T-helper 17 cell (primary cell): ENCODE data around the gene RPS6KA2. TPM values are rescaled to one million over a fixed set of nuclear protein-coding genes. Genes with fewer than 3 reads are reported as not detected.

ENCODE experiments used
- ATAC-seq: fragments of 150-1000 bp; cut with Tn5 transposase; 2 replicates; pipeline ENCODE4 v1.10.0; 2021; ENCODE audit warnings: mild to moderate bottlenecking, moderate library complexity
- DNase-seq, 3 donors: peaks; one replicate each; pipeline versions ENCODE4 v3.0.0 to v3.0.0-alpha.2; 2020 to 2021
- H3K9me3 ChIP-seq: one replicate; pipeline ENCODE4 v1.7.0; 2013; ENCODE audit warnings: low read length, mild to moderate bottlenecking; ENCODE audit not compliant: control insufficient read depth, poor library complexity, severe bottlenecking
- H3K27ac Mint-ChIP-seq: one replicate; pipeline ENCODE4 v1.8.0; 2022; ENCODE audit warnings: mild to moderate bottlenecking, moderate library complexity, mixed read lengths
- H3K27me3 Mint-ChIP-seq: one replicate; pipeline ENCODE4 v1.8.0; 2022; ENCODE audit warnings: mixed read lengths
- H3K36me3 Mint-ChIP-seq: one replicate; pipeline ENCODE4 v1.8.0; 2022; ENCODE audit warnings: low read depth, mixed read lengths
- H3K4me1 Mint-ChIP-seq: one replicate; pipeline ENCODE4 v1.8.0; 2022; ENCODE audit warnings: mild to moderate bottlenecking, mixed read lengths
- H3K4me3 Mint-ChIP-seq: one replicate; pipeline ENCODE4 v1.8.0; 2022; ENCODE audit warnings: mild to moderate bottlenecking, moderate library complexity, mixed read lengths
- total RNA-seq, 4 donors: library from RNA in 2 of 4; stranded (reverse) in 2 of 4; gene quantifications; one replicate each; pipeline ENCODE4 v1.2.3 and lab custom pipeline; 2022 to 2026

The RPS6KA2 gene
- total RNA-seq, 2 donors from 2014 or later: 3.3 to 5.9 TPM

DNA sequence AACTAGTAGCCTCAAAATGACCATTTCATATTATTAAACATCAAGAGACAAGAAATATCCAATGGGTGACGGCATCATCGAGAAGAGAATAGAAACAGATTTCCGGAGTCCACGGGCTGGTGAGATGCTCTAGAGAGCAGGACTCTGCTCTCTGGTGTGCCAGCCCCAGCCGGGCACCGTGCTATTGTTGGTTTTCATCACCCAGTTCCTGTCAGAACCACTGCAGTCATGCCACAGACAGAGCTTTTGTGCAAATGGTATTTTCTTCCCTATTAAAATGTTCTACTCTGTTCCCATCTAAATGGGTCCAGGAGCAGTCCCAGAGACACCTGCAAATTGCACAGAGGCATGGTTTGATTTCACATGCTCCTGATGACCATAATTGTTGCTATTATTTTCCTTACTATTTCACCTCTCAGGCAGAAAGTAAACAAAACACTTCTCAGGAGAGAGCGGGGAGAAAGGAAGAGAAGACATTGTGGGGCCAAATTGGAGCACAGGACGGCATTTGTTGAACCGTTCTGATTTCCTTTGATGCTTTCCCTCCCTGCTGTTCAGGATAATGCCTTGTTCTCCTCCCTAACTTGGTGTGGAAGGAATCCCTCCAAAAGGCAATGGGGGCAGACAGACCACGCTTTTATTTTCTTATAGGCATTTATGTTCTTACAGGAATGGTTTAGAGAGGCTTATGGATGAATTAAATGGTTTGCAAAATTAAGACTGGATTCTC is 29.2 kb downstream of the RPS6KA2 start:
- Mint-ChIP-seq H3K36me3 (peaks cover 5% of the 10 kb centered on the region), H3K4me3 (no peak overlapping the region), H3K4me1 (peaks cover 2% of the 10 kb centered on the region), H3K27me3 (no peaks in the 10 kb centered on the region), H3K27ac (no peak overlapping the region)
- no peak for DNase-seq
- no peak for ATAC-seq
- H3K9me3 ChIP-seq: no peaks in the 10 kb centered on the region

GRCh38 chr6:166596776-166597507 is 30.1 kb downstream of the RPS6KA2 start:
- H3K27ac Mint-ChIP-seq: no peak overlapping the region
- H3K4me3 Mint-ChIP-seq: no peak overlapping the region
- no peaks in the 10 kb centered on the region for H3K27me3 Mint-ChIP-seq
- ATAC-seq (no peak), DNase-seq (no peak)
- peaks cover 5% of the 10 kb centered on the region for H3K36me3 Mint-ChIP-seq
- H3K4me1 Mint-ChIP-seq: peaks cover 2% of the 10 kb centered on the region
- H3K9me3 ChIP-seq: no peaks in the 10 kb centered on the region

- H3K27me3 Mint-ChIP-seq: no peaks in the 10 kb centered on the region
- no peak overlapping the region for H3K27ac Mint-ChIP-seq
- H3K36me3 Mint-ChIP-seq: peaks cover 5% of the 10 kb centered on the region
- peaks cover 2% of the 10 kb centered on the region for H3K4me1 Mint-ChIP-seq
- H3K4me3 Mint-ChIP-seq: no peak overlapping the region
- no peak for ATAC-seq
- DNase-seq: no peak
- H3K9me3 ChIP-seq: no peaks in the 10 kb centered on the region
Measured at GRCh38 chr6:166595949-166596348, 31.1 kb downstream of the RPS6KA2 start.

GRCh38 chr6:166595061-166595780 is 31.8 kb downstream of the RPS6KA2 start:
- Mint-ChIP-seq H3K36me3 (peaks cover 3% of the 10 kb centered on the region), H3K4me1 (peaks cover 2% of the 10 kb centered on the region), H3K27ac (no peak overlapping the region), H3K4me3 (no peak overlapping the region), H3K27me3 (no peaks in the 10 kb centered on the region)
- DNase-seq (no peak), ATAC-seq (no peak)
- no peaks in the 10 kb centered on the region for H3K9me3 ChIP-seq

GRCh38 chr6:166592821-166593220 is 34.2 kb downstream of the RPS6KA2 start:
- no peaks in the 10 kb centered on the region for H3K9me3 ChIP-seq
- H3K27ac Mint-ChIP-seq: no peak overlapping the region
- ATAC-seq (no peak), DNase-seq (no peak)
- H3K36me3 Mint-ChIP-seq: peaks cover 3% of the 10 kb centered on the region
- H3K4me3 Mint-ChIP-seq: no peak overlapping the region
- peaks cover 5% of the 10 kb centered on the region for H3K27me3 Mint-ChIP-seq
- H3K4me1 Mint-ChIP-seq: peaks cover 4% of the 10 kb centered on the region

DNA sequence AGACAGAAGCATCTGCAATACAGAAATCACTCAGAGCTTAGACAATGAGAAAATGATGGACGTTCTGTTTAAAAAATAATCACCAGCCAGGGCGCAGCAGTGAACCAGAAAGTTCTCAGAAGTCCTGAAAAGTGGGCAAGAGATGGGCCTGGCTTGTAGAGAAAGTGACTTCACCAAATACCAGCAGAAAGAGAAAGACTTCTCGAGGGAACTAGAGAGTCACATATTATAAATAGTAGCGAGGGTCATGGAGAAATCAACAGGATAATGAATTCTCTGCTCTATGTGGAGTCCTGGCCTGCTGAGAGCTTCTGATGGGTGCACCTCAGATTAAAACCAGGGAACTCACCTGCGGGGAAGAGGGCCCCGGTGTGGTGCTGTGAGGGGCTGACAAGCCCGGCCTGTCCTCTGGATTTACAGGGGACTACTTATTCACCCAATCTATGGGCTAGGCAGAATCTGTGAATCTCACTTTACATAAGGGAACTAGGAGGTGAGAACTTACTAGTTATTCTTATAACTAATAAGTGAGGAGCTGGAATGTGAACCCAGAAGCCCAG is 35.0 kb downstream of the RPS6KA2 start:
- Mint-ChIP-seq H3K27me3 (peaks cover 5% of the 10 kb centered on the region), H3K4me1 (peaks cover 4% of the 10 kb centered on the region), H3K36me3 (peaks cover 3% of the 10 kb centered on the region), H3K4me3 (no peak overlapping the region), H3K27ac (no peak overlapping the region)
- H3K9me3 ChIP-seq: no peaks in the 10 kb centered on the region
- ATAC-seq (no peak), DNase-seq (no peak)

DNA sequence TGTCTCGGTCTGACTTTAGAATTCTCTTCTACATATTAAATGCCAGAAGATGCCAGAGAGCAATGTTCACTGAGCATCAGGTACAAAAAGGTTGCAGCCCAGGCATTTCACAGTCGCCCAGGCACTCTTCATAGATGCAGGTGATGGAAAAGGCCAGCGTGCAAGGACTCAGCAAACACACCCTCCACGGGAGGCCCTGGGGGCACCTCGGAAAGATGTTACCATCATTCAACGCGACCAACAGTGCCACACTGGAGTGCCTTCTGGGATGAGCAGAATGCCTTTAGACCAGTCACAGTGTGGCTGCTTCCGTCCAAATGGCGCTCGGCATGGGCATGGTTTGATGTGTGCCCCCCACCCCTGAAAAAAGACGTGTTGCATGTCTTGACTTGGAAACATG is 36.0 kb downstream of the RPS6KA2 start:
- ATAC-seq: no peak
- no peak for DNase-seq
- Mint-ChIP-seq H3K27me3 (peaks cover 5% of the 10 kb centered on the region), H3K27ac (no peak overlapping the region), H3K36me3 (no peaks in the 10 kb centered on the region), H3K4me3 (no peak overlapping the region), H3K4me1 (peaks cover 4% of the 10 kb centered on the region)
- H3K9me3 ChIP-seq: no peaks in the 10 kb centered on the region

DNA sequence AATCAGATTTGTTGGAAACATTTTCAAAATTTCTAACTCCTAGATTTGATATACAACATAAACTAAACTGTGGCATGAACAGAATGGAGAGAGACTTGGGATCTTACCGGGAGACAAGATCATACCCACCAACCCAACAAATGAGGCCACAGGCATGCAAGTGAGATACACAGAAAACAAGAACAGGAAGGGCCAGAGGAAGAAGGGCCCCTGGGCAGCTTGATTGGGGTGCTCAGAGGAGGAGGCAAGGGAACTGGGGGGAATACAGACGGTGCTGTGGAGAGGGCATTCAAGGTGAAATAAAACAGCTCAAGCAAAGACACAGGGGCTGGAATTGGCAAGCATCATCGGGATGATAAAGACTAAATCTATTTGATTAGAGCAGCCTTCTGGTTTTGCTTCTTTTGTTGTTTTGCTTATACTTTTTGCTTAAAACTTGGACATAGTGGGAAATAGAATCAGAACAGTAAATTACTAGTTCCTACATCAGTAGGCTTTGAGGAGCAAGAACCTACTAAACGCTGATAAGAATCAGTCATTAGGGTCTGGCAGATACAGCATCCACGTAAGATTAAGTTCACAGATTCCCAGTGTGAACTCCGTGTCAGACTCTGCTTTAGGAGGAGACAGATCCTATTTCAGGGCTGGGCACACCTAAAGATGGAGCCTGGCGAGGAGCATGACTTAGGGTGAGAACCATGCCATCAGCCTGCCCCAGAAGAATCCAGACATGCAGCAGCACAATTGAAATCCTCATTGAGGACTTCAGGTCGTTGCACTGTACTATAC is 37.1 kb downstream of the RPS6KA2 start:
- H3K9me3 ChIP-seq: no peaks in the 10 kb centered on the region
- DNase-seq (no peak), ATAC-seq (no peak)
- H3K36me3 Mint-ChIP-seq: no peaks in the 10 kb centered on the region
- H3K4me3 Mint-ChIP-seq: no peak overlapping the region
- H3K27me3 Mint-ChIP-seq: peaks cover 5% of the 10 kb centered on the region
- peak overlapping the region; percentile 65 for H3K27ac Mint-ChIP-seq
- H3K4me1 Mint-ChIP-seq: peaks cover 4% of the 10 kb centered on the region

GRCh38 chr6:166589337-166589731 is 37.7 kb downstream of the RPS6KA2 start:
- peaks cover 4% of the 10 kb centered on the region for H3K4me1 Mint-ChIP-seq
- H3K4me3 Mint-ChIP-seq: no peak overlapping the region
- ATAC-seq (no peak), DNase-seq (no peak)
- no peaks in the 10 kb centered on the region for H3K9me3 ChIP-seq
- H3K27ac Mint-ChIP-seq: peak overlapping the region; percentile 65
- H3K27me3 Mint-ChIP-seq: peaks cover 5% of the 10 kb centered on the region
- H3K36me3 Mint-ChIP-seq: no peaks in the 10 kb centered on the region

DNA sequence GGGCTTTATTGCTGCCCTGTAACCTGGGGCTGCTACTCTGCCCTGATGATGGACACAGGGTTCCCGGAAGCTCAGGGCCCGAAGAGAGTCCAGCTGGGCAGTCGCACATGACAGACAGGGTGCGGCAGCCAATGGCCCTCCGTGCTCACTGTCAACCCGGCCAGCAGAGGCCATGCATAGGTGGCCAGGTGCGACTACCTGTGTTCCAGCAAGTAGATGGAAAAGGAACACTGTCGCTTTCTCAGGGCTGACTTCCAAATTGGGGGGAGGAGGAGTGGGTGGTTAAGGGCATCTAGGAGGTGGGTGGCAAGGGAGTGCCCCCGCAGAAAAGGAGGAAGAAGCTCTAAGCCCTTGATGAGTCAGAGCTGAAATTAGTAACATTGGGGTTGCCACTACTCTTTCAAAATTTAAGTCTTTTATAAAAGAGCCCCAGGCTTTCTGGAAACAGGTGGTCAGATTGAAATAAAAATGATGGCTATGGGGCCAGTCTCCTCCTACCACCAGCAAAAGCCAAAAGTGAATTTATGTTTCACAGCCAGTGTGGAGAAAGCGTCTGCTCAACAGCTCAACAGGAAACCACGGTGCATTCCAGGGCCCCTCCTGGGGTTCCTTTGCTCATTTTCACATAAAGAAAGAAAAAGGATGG is 38.2 kb downstream of the RPS6KA2 start:
- no peaks in the 10 kb centered on the region for H3K36me3 Mint-ChIP-seq
- no peak for ATAC-seq
- H3K4me3 Mint-ChIP-seq: no peak overlapping the region
- H3K9me3 ChIP-seq: no peaks in the 10 kb centered on the region
- no peak overlapping the region for H3K27ac Mint-ChIP-seq
- peaks cover 5% of the 10 kb centered on the region for H3K27me3 Mint-ChIP-seq
- peaks cover 4% of the 10 kb centered on the region for H3K4me1 Mint-ChIP-seq
- no peak for DNase-seq

DNA sequence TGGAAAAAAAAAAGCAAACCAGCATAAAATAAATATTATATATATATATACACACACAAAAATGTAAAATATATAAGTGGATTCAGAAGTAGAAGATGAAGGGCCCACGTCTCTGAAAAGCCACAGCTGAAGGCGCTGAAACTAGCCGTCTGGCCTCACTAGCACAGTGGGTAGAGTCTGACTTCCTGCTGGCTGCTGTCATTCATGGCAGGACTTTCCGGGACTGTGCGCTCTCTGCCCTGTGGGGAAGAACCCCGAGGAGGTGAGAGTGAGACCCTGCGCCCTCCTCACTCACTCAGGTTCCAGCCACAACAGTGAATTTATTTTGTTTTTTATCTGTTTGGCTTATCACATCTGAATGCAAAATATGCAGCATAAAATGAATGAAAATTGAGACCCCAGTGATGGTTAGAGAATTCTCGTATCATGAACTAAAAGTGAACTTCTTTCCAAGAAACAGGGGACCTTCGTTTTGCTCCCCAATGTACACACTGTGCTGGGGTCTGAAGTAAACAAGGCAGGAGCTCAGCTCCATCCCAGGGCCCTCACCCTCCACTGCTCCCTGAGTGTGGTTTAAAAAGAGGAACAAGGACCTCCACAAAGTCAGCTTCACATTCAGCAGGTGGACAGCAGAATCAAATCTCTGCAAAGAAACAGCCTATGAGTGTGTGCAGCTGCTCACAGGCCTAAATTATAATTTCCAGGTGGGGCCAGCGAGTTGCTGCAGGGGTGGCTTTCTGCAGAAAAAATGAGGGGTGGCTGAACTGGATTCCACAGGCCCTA is 39.2 kb downstream of the RPS6KA2 start:
- H3K27ac Mint-ChIP-seq: no peak overlapping the region
- ATAC-seq (peak; percentile 49), DNase-seq (no peak)
- H3K27me3 Mint-ChIP-seq: peaks cover 5% of the 10 kb centered on the region
- H3K9me3 ChIP-seq: no peaks in the 10 kb centered on the region
- no peak overlapping the region for H3K4me3 Mint-ChIP-seq
- no peaks in the 10 kb centered on the region for H3K36me3 Mint-ChIP-seq
- H3K4me1 Mint-ChIP-seq: peaks cover 4% of the 10 kb centered on the region
